Lower leg skin (tissue), 4 donors: ENCODE results near the gene SCN2B. TPM values are rescaled to one million over a fixed set of nuclear protein-coding genes. Genes with fewer than 3 reads are reported as not detected.
"Not testable (repeated sequence)": the region's sequence is repeated elsewhere in the genome, so short reads cannot be mapped to it uniquely, and the experiment has no call there.

ENCODE experiments used
- DNase-seq, 2 donors: peaks; one replicate each; pipeline ENCODE4 v3.0.0-alpha.2; 2019; ENCODE audit warnings: low spot score in 2 of 2
- H3K4me3 ChIP-seq: fragments of 200-600 bp; sonication (generic); 2 replicates; pipeline ENCODE4 v1.5.1; 2017; ENCODE audit warnings: mild to moderate bottlenecking, low read depth; ENCODE audit not compliant: poor library complexity, severe bottlenecking
- CTCF ChIP-seq, 3 donors: fragments of 450-650 bp; IDR thresholded peaks; one replicate each; pipeline ENCODE4 v1.5.1; 2016; ENCODE audit warnings: antibody characterized with exemption in 3 of 3, mild to moderate bottlenecking in 3 of 3, moderate library complexity in 2 of 3
- POLR2A ChIP-seq, 2 donors: fragments of 450-650 bp; IDR thresholded peaks; one replicate each; pipeline ENCODE4 v1.6.1; 2016 to 2017; ENCODE audit warnings: antibody characterized with exemption in 2 of 2, mild to moderate bottlenecking in 1 of 2, moderate library complexity in 1 of 2
- WGBS, 2 donors: methylation state at CpG; one replicate each; pipeline ENCODE4 v1.1.5; 2018; 5-methylcytosine and 5-hydroxymethylcytosine counted together
- intact Hi-C: fragments of 100-400 bp; cut with DNase I; formaldehyde crosslinking; loops from one replicate; pipeline ENCODE4 v1.15.0; 2023; ENCODE audit warnings: low total_unique reads
- total RNA-seq, 4 donors: library from RNA; depleted of rRNA; stranded (reverse); fragments of >200 nt; gene quantifications; one replicate each; pipeline ENCODE4 v1.1.0, GENCODE V29; 2016

Gene SCN2B
- total RNA-seq, 4 donors from 2014 or later = 0.06 TPM; not detected in 3

GRCh38 chr11:118186346-118187107 lies 10.1 kb upstream of the SCN2B start:
- intact Hi-C loops = no loop called here
- peak in 1 of 2 donors; percentile 9 for DNase-seq
- no peak overlapping the region for H3K4me3 ChIP-seq
- 62 to 72% methylated on average over 6 of the region's 6 CpGs for WGBS, 2 donors
- TF ChIP-seq CTCF (IDR thresholded peaks at IDR 0.05) (no peak), POLR2A (IDR thresholded peaks at IDR 0.05) (no peak)

GRCh38 chr11:118184784-118185579 lies 8.5 kb upstream of the SCN2B start:
- intact Hi-C loops = no loop called here
- WGBS, 2 donors = 88 to 92% methylated on average over 12 of the region's 12 CpGs
- H3K4me3 ChIP-seq = no peak overlapping the region
- TF ChIP-seq CTCF (IDR thresholded peaks at IDR 0.05) = no peak
- TF ChIP-seq POLR2A (IDR thresholded peaks at IDR 0.05) = no peak
- peak in 1 of 2 donors; percentile 56 for DNase-seq

GRCh38 chr11:118183691-118184090 lies 7.3 kb upstream of the SCN2B start:
- intact Hi-C loops, H3K4me3 ChIP-seq, DNase-seq: not testable (repeated sequence)
- WGBS, 2 donors = 87 to 90% methylated on average over 5 of the region's 5 CpGs

- intact Hi-C loops = no loop called here
- H3K4me3 ChIP-seq = no peak overlapping the region
- TF ChIP-seq CTCF (IDR thresholded peaks at IDR 0.05) = no peak
- no peak for TF ChIP-seq POLR2A (IDR thresholded peaks at IDR 0.05)
- WGBS, 2 donors = 7 to 9% methylated on average over 9 to 11 of the region's 11 CpGs
- peak in 1 of 2 donors; percentile 53 for DNase-seq
Observed at GRCh38 chr11:118180300-118180703, 3.9 kb upstream of the SCN2B start.

GRCh38 chr11:118176778-118177134 lies 317 bp upstream of the SCN2B start:
- WGBS, 2 donors = 82 to 85% methylated on average over 4 of the region's 4 CpGs
- no peak overlapping the region for H3K4me3 ChIP-seq
- DNase-seq = no peak
- intact Hi-C loops = no loop called here
- no peak for TF ChIP-seq CTCF (IDR thresholded peaks at IDR 0.05)
- no peak for TF ChIP-seq POLR2A (IDR thresholded peaks at IDR 0.05)
